HEK293 (cell line): ENCODE results near the gene CD300LB.

ENCODE experiments used
- CTCF ChIA-PET: fragments of 350-600 bp; formaldehyde crosslinking; extraction: SDS; loops from one replicate; lab custom pipeline; 2021; ENCODE audit warnings: antibody characterized with exemption; lab: Yijun Ruan, JAX
- POLR2A ChIA-PET: fragments of 300-600 bp; formaldehyde crosslinking; extraction: SDS; loops from one replicate; lab custom pipeline; 2020; ENCODE audit warnings: antibody characterized with exemption, inconsistent platforms; lab: Yijun Ruan, JAX
- H3K27ac ChIP-seq: fragments of 200-500 bp; sonication (Bioruptor generic); 2 replicates; pipeline ENCODE4 v1.5.1; 2014; ENCODE audit warnings: low read depth, low read length, control low read depth, inconsistent platforms; ENCODE audit errors: extremely low read depth
- H3K36me3 ChIP-seq, 2 experiments: fragments of 200-500 bp in 1 of 2; sonication (Bioruptor generic) in 1 of 2; 1 replicate in 1 of 2; 2 replicates in 1 of 2; pipeline ENCODE4 v1.5.1; 2014 to 2017; ENCODE audit warnings: inconsistent platforms in 2 of 2, low read length in 2 of 2; ENCODE audit not compliant: control insufficient read depth in 2 of 2, insufficient read depth in 1 of 2
- H3K4me1 ChIP-seq: fragments of 200-500 bp; sonication (Bioruptor generic); 2 replicates; pipeline ENCODE4 v1.5.1; 2014; ENCODE audit warnings: mild to moderate bottlenecking, low read length, inconsistent platforms; ENCODE audit not compliant: control insufficient read depth, insufficient read depth
- H3K4me3 ChIP-seq: 2 replicates; pipeline ENCODE4 v1.5.1; 2011; ENCODE audit warnings: low read depth, mild to moderate bottlenecking, control low read depth, low read length, moderate library complexity
- H3K9me3 ChIP-seq: fragments of 200-500 bp; sonication (Bioruptor generic); 2 replicates; pipeline ENCODE4 v1.5.1; 2014; ENCODE audit warnings: low read depth, low read length, inconsistent platforms; ENCODE audit not compliant: control insufficient read depth, insufficient read depth
- GLIS1 ChIP-seq: fragments of 450-650 bp; formaldehyde crosslinking; IDR thresholded peaks from 2 replicates; pipeline ENCODE4 v1.5.1; 2016; ENCODE audit warnings: missing biosample characterization, missing genetic modification characterization
- GLIS2 ChIP-seq: fragments of 450-650 bp; formaldehyde crosslinking; IDR thresholded peaks from 2 replicates; pipeline ENCODE4 v1.5.1; 2016; ENCODE audit warnings: missing biosample characterization, missing genetic modification characterization
- PRDM1 ChIP-seq: fragments of 450-650 bp; formaldehyde crosslinking; IDR thresholded peaks from 2 replicates; pipeline ENCODE4; 2016; ENCODE audit warnings: missing biosample characterization, missing genetic modification characterization
- SCRT2 ChIP-seq: fragments of 450-650 bp; formaldehyde crosslinking; IDR thresholded peaks from 2 replicates; pipeline ENCODE4 v1.5.1; 2016; ENCODE audit warnings: missing biosample characterization, missing genetic modification characterization
- ZBTB48 ChIP-seq: fragments of 450-650 bp; formaldehyde crosslinking; IDR thresholded peaks from 2 replicates; pipeline ENCODE4 v1.5.1; 2016; ENCODE audit warnings: missing biosample characterization, missing genetic modification characterization
- ZNF133 ChIP-seq: fragments of 450-650 bp; formaldehyde crosslinking; IDR thresholded peaks from 2 replicates; pipeline ENCODE4 v1.5.1; 2016; ENCODE audit warnings: missing biosample characterization, missing genetic modification characterization
- ZNF140 ChIP-seq: fragments of 450-650 bp; formaldehyde crosslinking; IDR thresholded peaks from 2 replicates; pipeline ENCODE4 v1.5.1; 2016; ENCODE audit warnings: missing biosample characterization, missing genetic modification characterization
- ZNF174 ChIP-seq: fragments of 450-650 bp; formaldehyde crosslinking; IDR thresholded peaks from 2 replicates; pipeline ENCODE4 v1.5.0; 2017; ENCODE audit warnings: missing biosample characterization, mild to moderate bottlenecking, missing genetic modification characterization
- ZNF211 ChIP-seq: fragments of 450-650 bp; formaldehyde crosslinking; IDR thresholded peaks from 2 replicates; pipeline ENCODE4 v1.5.1; 2016; ENCODE audit warnings: low read depth, missing biosample characterization, missing genetic modification characterization
- ZNF214 ChIP-seq: fragments of 450-650 bp; formaldehyde crosslinking; IDR thresholded peaks from 2 replicates; pipeline ENCODE4 v1.5.1; 2017; ENCODE audit warnings: missing biosample characterization, mild to moderate bottlenecking, missing genetic modification characterization, borderline replicate concordance
- ZNF23 ChIP-seq: fragments of 450-650 bp; formaldehyde crosslinking; IDR thresholded peaks from 2 replicates; pipeline ENCODE4 v1.5.1; 2016; ENCODE audit warnings: missing biosample characterization, missing genetic modification characterization, borderline replicate concordance
- ZNF341 ChIP-seq: fragments of 450-650 bp; formaldehyde crosslinking; IDR thresholded peaks from 2 replicates; pipeline ENCODE4; 2016; ENCODE audit warnings: low read depth, missing biosample characterization, missing genetic modification characterization
- ZNF354C ChIP-seq: fragments of 450-650 bp; formaldehyde crosslinking; IDR thresholded peaks from 2 replicates; pipeline ENCODE4 v1.5.1; 2016; ENCODE audit warnings: missing biosample characterization, missing genetic modification characterization, low read depth, borderline replicate concordance
- ZNF366 ChIP-seq: fragments of 450-650 bp; formaldehyde crosslinking; conservative IDR thresholded peaks from 2 replicates; pipeline ENCODE4 v1.5.1; 2016; ENCODE audit warnings: missing biosample characterization, missing genetic modification characterization
- ZNF501 ChIP-seq: fragments of 450-650 bp; formaldehyde crosslinking; IDR thresholded peaks from 2 replicates; pipeline ENCODE4 v1.5.1; 2016; ENCODE audit warnings: missing biosample characterization, missing genetic modification characterization
- ZNF529 ChIP-seq: fragments of 450-650 bp; formaldehyde crosslinking; IDR thresholded peaks from 2 replicates; pipeline ENCODE4 v1.5.1; 2017; ENCODE audit warnings: missing genetic modification characterization, missing biosample characterization; ENCODE audit not compliant: insufficient replicate concordance
- ZNF621 ChIP-seq: fragments of 450-650 bp; formaldehyde crosslinking; IDR thresholded peaks from 2 replicates; pipeline ENCODE4 v1.5.1; 2017; ENCODE audit warnings: missing biosample characterization, missing genetic modification characterization
- ZNF624 ChIP-seq: fragments of 450-650 bp; formaldehyde crosslinking; IDR thresholded peaks from 2 replicates; pipeline ENCODE4 v1.5.1; 2017; ENCODE audit warnings: missing biosample characterization, missing genetic modification characterization
- ZNF670 ChIP-seq: fragments of 450-650 bp; formaldehyde crosslinking; IDR thresholded peaks from 2 replicates; pipeline ENCODE4 v1.5.1; 2016; ENCODE audit warnings: missing biosample characterization, missing genetic modification characterization, low read depth
- ZNF707 ChIP-seq: fragments of 450-650 bp; formaldehyde crosslinking; IDR thresholded peaks from 2 replicates; pipeline ENCODE4 v1.5.1; 2016; ENCODE audit warnings: missing biosample characterization, missing genetic modification characterization
- ZNF747 ChIP-seq: fragments of 450-650 bp; formaldehyde crosslinking; IDR thresholded peaks from 2 replicates; pipeline ENCODE4 v1.5.1; 2016; ENCODE audit warnings: missing biosample characterization, missing genetic modification characterization
- TF ChIP-seq, protein P1 (sequence below): fragments of 450-650 bp; formaldehyde crosslinking; IDR thresholded peaks from 2 replicates; pipeline ENCODE4 v1.5.1; 2016; ENCODE audit warnings: missing biosample characterization, missing genetic modification characterization
- TF ChIP-seq, protein P2 (sequence below): fragments of 450-650 bp; formaldehyde crosslinking; IDR thresholded peaks from 2 replicates; pipeline ENCODE4 v1.5.1; 2016; ENCODE audit warnings: missing biosample characterization, missing genetic modification characterization
- TF ChIP-seq, protein P3 (sequence below): fragments of 450-650 bp; formaldehyde crosslinking; IDR thresholded peaks from 2 replicates; pipeline ENCODE4 v1.5.1; 2017; ENCODE audit warnings: missing biosample characterization, mild to moderate bottlenecking, missing genetic modification characterization, moderate library complexity

Gene CD300LB

DNA sequence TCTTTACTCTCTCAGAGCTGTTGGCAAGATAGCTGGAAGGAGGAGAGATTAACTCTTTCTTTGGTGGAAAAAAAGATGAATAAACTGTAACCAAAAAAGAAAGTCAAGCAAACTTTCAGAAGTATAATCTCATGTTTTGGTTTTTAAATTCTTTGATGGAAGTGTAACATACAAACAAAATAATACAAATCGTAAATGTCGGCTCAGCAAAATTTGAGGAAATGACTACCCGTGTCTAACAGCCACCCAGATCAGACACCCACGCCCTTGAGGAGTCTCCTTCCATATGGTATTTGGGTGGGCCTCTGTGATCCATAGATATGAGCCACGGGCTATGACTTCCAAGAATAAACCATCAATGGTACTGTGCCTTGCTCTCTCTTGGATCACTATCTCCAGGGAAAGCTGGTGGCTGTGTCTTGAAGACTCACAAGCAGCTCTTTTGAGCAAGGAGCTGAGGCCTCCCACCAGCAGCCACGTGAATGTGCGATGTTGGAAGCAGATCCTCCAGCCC lies 24.2 kb upstream of the CD300LB start:
- Histone ChIP-seq H3K36me3 (no peaks in the 10 kb centered on the region), H3K4me1 (no peaks in the 10 kb centered on the region), H3K27ac (no peak overlapping the region), H3K9me3 (no peaks in the 10 kb centered on the region), H3K4me3 (no peak overlapping the region)
- ChIA-PET POLR2A (interaction anchor here (0.6 kb wide), 1 partner anchor 23 kb away, joined by 3 read pairs; no protein-coding TSS in a partner anchor), CTCF (interaction anchor here (0.6 to 6.9 kb wide), 3 partner anchors 9 to 176 kb away, joined by 3 to 43 read pairs (median 3); partner anchors contain the start of gene CD300H)
- TF ChIP-seq, protein P1, sequence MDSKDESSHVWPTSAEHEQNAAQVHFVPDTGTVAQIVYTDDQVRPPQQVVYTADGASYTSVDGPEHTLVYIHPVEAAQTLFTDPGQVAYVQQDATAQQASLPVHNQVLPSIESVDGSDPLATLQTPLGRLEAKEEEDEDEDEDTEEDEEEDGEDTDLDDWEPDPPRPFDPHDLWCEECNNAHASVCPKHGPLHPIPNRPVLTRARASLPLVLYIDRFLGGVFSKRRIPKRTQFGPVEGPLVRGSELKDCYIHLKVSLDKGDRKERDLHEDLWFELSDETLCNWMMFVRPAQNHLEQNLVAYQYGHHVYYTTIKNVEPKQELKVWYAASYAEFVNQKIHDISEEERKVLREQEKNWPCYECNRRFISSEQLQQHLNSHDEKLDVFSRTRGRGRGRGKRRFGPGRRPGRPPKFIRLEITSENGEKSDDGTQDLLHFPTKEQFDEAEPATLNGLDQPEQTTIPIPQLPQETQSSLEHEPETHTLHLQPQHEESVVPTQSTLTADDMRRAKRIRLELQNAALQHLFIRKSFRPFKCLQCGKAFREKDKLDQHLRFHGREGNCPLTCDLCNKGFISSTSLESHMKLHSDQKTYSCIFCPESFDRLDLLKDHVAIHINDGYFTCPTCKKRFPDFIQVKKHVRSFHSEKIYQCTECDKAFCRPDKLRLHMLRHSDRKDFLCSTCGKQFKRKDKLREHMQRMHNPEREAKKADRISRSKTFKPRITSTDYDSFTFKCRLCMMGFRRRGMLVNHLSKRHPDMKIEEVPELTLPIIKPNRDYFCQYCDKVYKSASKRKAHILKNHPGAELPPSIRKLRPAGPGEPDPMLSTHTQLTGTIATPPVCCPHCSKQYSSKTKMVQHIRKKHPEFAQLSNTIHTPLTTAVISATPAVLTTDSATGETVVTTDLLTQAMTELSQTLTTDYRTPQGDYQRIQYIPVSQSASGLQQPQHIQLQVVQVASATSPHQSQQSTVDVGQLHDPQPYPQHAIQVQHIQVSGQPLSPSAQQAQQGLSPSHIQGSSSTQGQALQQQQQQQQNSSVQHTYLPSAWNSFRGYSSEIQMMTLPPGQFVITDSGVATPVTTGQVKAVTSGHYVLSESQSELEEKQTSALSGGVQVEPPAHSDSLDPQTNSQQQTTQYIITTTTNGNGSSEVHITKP, result no peak
- TF ChIP-seq ZNF501 (tag by site-specific recombination) (no peak), ZNF341 (tag by site-specific recombination) (no peak), ZNF366 (tag by site-specific recombination) (no peak), ZBTB48 (tag by site-specific recombination) (no peak), ZNF747 (no peak), ZNF174 (tag by site-specific recombination) (no peak), PRDM1 (tag by site-specific recombination) (no peak), GLIS2 (tag by site-specific recombination) (no peak), ZNF529 (tag by site-specific recombination) (no peak)
- TF ChIP-seq, protein P2, sequence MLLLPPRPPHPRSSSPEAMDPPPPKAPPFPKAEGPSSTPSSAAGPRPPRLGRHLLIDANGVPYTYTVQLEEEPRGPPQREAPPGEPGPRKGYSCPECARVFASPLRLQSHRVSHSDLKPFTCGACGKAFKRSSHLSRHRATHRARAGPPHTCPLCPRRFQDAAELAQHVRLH, result no peak

- CTCF ChIA-PET, result interaction anchor here (0.6 to 6.9 kb wide), 2 partner anchors 11 to 226 kb away, joined by 3 to 43 read pairs; partner anchors contain the start of gene CD300H
- TF ChIP-seq, protein P3, sequence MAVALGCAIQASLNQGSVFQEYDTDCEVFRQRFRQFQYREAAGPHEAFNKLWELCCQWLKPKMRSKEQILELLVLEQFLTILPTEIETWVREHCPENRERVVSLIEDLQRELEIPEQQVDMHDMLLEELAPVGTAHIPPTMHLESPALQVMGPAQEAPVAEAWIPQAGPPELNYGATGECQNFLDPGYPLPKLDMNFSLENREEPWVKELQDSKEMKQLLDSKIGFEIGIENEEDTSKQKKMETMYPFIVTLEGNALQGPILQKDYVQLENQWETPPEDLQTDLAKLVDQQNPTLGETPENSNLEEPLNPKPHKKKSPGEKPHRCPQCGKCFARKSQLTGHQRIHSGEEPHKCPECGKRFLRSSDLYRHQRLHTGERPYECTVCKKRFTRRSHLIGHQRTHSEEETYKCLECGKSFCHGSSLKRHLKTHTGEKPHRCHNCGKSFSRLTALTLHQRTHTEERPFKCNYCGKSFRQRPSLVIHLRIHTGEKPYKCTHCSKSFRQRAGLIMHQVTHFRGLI (tag by site-specific recombination), result no peak
- TF ChIP-seq ZNF621 (tag by site-specific recombination) (no peak), ZNF23 (tag by site-specific recombination) (no peak), ZNF140 (tag by site-specific recombination) (no peak), ZNF707 (tag by site-specific recombination) (no peak), ZNF354C (no peak), ZNF133 (tag by site-specific recombination) (no peak), ZNF670 (tag by site-specific recombination) (no peak), ZNF211 (no peak), GLIS1 (tag by site-specific recombination) (no peak), ZNF214 (tag by site-specific recombination) (no peak), ZNF624 (tag by site-specific recombination) (no peak), SCRT2 (tag by site-specific recombination) (no peak)
- POLR2A ChIA-PET, result no interaction called here
- H3K4me3 ChIP-seq, result no peak overlapping the region
- H3K9me3 ChIP-seq, result no peaks in the 10 kb centered on the region
- no peaks in the 10 kb centered on the region for H3K4me1 ChIP-seq
- no peaks in the 10 kb centered on the region for H3K36me3 ChIP-seq
- no peak overlapping the region for H3K27ac ChIP-seq
Observed at GRCh38 chr17:74554909-74555308, 23.6 kb upstream of the CD300LB start.
